GM19351 (cell line): ENCODE data around the gene LILRB2.
"Not testable (repeated sequence)": the region's sequence is repeated elsewhere in the genome, so short reads cannot be mapped to it uniquely, and the experiment has no call there.

Experiments
- ATAC-seq: cut with Tn5 transposase; IDR thresholded peaks from one replicate; pipeline ENCODE4 v1.9.1; 2021; ENCODE audit warnings: mild to moderate bottlenecking, moderate library complexity; ENCODE audit not compliant: unreplicated experiment

Gene LILRB2

DNA sequence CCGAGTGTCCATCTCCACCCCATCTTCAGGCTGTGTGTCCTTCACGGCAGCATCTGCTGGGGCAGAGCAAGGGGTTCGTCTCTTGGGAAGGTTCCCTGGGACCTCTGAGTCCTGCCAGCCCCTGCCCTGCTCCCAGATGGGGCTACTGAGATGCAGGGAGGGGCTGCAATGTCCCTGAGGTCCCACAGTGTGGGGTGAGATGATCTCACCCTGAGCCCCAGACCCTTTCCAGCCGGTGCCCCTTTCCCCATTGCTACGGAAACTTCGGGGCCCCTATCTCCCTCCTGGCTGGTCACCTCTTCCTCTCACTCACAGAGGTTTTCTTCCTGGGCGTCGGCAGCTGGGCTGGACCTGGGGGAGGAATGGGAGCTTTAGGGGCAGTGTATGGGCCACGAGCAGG, 5.0 kb downstream of the LILRB2 start:
- ATAC-seq = no peak

DNA sequence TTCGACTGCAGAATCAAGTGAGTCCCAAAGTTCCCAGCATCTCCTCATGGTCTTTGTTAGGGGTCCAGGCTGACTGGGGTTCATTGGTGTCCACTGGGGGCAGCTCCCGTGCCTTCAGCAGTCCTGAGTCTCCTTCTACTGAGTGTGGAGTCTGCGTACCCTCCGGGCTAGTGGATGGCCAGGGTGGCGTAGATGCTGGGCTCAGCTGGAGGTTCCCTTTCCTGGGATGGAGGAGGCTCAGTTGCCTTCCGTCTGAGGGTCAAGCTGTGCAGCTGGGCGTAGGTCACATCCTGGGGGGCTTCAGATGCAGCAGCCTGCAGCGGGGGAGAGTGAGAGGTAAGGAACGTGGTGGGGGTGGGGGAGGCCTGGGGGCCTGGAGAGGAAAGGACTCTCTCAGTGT, 6.4 kb downstream of the LILRB2 start:
- ATAC-seq = not testable (repeated sequence)

DNA sequence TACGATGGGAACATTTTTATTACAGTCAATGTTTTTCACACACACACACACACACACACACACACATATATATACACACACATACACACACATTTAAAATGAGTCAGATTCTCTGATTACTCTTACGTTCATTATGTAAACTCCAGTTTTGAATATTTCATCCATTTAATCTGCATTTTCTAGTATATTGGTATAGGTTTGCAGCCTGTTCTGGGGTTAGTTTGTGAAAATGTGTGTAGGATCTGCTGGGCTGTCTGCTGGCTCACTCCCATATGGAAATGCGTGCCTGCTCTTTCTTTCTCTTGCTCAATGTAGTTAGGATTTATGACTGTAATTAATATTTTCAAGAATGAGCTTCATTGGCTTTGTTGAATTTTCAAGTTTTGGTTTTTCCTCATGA, 7.1 kb downstream of the LILRB2 start:
- ATAC-seq = no peak

DNA sequence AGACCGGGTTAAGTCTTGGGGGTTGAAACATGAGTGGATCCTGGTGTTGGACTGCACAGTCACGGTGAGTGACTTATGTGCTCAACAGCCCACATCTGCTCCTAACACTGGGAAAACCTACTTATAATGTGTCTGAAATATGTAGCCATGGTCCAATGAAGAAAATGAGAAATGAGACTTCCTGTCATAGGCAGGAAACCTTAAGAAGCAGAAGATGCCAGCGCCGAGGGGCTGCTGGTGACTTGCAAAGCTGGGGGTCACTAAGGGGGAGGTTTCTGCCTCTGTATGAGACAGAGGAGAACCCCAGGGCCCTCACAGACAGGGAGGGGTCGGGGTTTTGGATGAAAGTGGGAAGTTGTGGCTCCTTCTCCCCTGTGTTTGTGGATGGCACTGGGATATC, 8.7 kb downstream of the LILRB2 start:
- not testable (repeated sequence) for ATAC-seq

DNA sequence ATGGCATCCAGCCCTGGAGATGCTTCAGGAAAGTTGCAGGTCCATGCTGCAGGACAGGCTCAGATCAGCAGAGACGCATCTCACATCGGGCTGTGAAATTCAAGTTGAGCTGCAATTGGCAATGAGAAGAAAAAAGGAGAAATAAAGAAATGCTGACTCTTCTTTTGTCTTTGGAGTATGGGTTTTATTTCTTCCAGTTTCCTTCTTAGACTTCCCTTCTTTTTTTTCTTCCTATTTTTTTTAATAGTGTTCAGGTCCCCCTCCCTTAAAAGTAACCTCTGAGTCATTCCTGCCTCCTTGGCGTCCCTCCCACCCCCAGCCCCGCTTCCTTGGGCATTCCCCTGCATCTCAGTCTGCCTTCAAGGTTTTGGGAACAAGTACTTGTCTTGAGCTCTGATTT, 9.3 kb downstream of the LILRB2 start:
- not testable (repeated sequence) for ATAC-seq

DNA sequence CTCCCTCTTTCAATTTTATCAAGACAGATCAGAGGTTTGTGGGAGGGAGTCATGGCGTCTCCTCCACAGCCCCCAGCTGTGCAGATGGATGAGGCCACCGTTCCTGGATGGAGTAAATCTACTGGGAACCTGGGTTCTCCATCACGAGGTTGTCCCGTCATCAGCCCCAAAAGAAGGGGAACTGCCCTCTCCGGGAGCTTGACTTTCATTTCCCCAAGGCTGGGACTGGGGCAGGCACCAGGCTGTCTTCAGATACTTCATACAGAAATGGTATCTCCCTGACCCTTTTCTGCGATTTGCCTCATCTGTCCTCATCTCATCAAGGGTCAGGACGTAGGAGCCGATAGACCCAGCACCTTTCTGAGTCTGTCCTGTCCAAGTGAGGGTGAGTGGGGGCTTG, 9.8 kb downstream of the LILRB2 start:
- no peak for ATAC-seq

DNA sequence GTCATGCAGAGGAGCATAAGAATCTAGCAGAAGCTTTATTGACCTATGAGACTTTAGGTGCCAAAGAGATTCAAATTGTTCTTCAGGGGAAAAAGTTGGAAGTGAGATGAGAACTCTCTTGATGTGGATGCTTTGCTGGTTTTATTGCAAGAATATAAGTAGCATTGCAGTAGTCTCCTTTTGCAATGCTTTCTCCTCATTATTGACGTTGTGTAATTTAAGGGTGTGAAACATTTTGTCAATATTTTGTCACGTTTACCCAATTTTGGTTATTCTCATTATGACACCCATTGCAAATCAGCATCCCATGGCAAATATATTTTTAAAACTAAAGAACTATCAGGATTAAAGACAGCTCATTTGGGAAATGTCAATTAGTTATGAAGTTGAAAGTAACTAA, 12.0 kb downstream of the LILRB2 start:
- ATAC-seq = no peak

DNA sequence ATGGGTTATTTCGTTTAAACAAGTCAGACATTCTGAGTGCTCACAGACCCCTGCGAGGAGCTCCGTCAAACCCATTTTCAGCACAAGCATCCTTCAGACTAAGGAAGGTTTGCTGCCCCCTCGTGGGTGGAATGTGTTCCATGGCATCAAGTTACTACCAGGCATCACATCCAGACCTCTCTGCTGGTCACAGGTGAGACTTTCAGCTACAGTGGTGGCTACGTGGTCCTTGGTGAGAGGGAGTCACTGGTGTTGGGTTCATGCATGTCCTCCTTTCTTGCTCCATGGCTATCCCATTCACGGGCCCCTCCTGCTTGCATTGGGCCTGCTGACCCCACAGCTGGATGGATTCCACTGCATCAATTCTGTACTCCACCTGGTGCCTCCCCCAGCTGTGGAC, 14.8 kb downstream of the LILRB2 start:
- peak; percentile 40 for ATAC-seq

DNA sequence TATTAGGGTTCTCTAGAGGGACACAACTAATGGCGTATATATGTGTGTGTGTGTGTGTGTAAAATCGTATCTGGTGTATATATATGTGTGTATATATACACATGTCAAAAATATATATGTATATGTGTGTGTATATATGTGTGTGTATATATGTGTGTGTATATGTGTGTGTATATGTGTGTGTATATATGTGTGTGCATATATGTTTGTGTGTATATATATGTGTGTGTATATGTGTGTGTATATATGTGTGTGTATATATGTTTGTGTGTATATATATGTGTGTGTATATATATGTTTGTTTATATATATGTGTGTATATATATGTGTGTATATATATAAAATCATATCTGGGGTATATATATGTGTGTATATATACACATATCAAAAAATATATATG, 18.4 kb downstream of the LILRB2 start:
- no peak for ATAC-seq

DNA sequence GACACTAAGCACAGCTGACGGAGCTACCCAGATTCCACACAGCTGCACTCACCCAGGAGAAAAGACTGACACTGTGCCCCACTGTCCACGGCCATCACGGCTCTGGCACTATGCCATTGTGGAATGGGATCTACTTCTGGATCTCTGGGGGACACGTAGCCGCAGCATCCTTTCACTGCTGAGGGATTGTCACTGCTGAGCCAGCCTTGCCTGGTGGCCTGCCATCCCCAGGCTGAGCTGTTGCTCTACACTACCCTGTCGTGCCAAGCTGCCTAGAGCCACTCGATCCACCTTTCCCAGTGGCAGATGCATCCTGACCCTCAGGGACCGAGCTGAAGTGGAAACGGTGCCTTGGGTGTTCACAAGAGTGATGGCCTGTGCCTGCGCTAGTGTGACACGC, 18.8 kb downstream of the LILRB2 start:
- no peak for ATAC-seq

DNA sequence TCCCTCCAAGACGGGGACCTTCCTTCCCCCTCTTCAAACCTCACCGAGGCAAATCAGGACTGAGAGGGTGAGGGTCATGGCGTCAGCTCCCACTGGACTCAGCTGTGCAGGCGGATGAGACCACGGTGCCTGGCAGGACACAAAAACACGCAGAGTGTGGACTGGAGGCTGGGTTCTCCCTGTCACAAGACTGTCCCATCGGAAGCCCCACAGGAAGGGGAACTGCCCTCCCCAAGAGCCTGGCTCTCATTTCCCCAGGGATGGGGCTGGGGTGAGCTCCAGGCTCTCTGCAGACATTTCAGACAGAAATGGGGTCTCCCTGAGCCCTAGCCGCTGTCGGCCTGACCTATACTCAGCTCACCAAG, 23.8 kb downstream of the LILRB2 start, which contains the start of gene LILRB5:
Gene LILRB5, minus strand, starts transcription at position 158 of the 365 bp plus-strand sequence. Its CDS starts 80 bp downstream, at position 78.
- ATAC-seq = no peak

DNA sequence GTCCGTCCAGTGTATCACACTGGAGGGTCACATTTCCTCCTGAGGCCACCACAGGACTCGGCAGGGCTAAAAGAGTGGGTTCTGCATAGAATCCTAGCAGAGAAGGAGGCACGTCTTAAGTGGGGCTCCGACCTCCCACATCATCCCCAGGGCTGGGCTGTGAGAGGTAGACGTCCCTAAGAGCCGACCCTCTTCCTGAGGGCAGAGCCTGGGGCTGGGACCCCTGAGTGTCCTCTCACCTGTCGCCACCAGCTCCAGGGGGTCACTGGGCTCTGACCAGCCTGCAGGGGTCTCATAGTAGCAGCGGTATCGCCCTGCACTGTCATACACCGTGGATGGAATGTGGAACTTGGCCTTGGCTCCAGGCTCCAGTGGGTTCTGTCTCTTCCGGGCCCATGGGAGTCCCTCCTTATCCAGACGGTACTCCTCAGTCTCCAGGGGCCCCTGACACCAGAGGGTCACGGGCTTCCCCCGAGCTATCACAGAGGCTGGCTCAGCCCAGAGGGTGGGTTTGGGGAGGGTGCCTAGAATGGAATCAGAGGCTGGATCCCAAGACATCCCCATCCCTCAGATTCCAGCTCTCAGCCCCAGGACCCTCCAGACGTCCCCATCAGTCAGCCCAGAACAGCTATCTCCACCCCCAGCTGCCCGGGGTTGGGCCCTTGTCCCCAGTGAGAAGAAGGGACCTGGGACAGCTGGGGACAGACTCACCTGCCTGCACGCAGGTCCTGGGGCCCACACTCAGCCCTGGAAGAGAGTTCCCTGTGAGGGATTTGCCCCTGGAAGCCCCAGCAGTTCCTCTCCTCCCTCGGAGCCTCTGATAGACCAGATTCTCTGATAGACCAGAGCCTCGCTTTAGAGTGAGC, 24.4 kb downstream of the LILRB2 start:
- no peak for ATAC-seq

DNA sequence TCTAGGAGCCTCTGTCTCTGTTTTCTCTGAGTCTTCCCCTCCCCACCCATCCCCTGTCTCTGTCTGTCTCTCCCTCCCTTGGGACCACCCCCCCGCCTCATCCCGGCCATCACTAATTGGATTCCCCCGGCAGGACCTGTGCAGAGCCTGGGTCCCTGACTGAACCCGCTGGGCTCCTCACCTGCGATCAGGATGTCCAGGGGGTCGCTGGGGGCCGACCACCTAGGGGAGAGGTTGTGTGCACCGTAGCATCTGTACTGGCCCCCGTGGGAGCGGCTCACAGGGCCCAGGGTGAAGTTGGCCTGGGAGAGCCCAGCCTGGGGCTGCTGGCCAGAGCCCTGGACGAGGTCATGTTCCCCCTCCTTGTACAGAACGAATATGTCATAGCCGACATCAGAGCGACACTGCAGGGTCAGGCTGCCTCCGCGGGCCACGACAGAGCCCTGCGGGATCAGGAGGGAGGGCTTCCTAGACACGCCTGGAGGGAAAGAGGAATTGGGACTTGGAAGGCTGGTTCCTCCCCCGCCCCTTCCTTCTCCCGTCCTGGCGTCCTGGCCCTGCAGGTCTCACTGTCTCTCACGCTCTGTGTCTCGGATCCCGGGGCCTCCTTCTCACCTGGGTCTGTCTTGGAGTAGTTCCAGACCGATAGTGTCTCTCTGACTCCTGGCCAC, 25.7 kb downstream of the LILRB2 start:
- no peak for ATAC-seq

DNA sequence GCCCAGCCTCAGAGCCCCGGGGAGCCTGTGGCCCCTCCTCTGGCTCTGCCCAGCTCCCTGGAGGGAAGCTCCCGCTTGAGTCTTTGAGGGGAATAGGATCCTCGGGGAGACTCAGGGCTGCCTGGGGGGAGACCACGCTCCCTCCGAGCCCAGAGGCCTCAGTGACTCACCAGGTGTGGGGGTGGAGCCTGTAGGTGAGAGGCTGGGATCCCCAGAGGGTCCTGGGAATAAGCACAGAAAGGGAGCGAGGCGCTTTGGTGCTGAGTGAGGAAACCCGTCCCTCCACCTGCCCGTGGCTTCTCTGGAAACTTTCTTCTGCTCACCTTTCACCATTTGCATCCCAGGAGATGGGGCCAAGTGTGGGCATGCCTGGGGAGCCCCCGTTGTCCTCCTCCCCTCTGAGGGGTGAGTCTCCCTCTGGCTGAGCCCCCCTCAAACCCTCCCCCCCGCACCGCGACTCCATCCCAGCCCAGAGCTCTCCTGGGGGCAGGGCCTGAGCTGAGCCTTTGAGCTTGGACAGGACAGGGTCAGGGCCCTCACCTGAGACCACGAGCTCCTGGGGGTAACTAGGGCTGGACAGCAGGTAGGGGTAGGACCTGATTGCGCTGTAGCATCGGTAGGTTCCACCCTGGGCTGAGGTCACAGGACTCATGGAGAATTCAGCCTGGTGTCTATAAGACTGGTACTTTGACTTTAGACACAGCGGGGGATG, 26.6 kb downstream of the LILRB2 start:
- ATAC-seq = no peak

DNA sequence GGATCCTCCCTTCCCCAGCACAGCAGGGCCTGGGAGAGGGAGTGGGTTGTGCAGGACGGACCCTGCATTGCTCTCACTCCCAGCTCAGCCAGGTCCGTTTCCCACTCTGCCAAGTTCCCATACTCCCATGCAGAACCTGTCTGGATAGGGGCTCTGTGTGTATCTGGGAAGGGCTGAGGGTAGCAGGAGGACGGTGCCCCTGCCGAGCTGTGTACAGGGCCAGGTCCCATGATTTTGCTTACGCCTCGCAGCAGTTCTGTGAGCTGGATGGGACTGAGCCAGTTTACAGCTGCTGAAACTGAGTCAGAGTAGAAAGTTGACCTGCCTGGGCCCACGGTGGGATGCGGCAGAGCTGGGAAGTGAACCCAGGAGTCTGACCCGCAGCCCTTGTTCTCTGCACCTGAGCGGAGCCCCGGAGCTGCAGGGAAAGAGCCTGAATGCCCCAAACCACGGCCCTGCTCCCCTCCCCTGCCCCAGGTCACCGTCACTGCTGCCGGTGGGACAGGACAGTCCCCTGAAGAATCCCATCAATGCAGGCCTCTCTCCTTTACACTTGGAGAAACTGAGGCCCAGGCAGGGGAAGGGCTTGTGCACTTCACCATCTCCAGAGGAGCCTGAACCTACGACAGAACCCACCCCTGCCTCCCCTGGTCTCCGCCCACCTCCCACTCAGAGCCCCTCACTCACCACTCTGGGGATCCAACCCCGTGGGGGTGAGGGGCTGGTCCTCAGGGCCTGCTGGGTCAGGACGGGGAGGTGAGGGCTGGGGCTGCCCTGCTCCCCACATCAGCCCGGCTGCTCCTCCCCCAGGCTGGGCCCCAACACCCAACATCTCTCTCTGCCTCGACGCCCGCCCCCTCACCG, 27.3 kb downstream of the LILRB2 start:
- no peak for ATAC-seq

DNA sequence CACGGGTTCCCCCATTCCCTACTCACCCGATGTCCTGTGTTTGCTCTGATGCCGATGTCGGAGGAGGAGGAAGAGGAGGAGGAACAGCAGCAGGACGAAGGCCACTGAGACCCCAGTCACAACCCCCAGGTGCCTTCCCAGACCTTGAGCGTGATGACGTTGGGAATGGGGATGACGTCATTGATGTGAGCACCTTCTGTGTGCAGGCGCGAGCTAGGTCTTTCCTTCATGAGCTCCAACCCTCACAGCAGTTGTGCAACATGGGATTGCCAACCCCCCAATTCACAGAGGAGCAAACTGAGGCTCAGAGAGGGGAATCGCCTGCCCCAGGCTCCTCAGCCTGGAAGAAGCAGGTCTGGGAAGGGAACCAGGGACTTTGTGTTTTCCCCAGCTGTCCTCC, 28.1 kb downstream of the LILRB2 start:
- no peak for ATAC-seq

DNA sequence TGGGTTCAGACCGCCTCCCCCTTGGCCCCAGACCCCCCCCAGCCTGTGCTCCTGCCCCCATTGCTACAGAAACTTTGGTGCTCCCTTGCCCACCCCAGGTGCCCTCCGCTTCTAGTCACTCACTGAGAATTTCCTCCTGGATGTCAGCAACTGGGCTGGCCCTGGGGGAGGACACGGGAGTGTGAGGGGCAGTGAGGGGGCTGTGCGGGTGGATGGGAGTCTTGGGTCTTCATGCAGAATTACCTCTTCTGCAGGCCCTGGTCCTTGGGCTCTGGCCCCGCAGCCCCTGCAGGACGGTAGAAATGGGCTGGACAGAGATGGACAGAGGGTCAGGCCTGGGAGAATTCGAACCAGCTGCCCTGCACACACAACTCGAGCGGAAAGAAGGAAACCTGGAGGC, 28.7 kb downstream of the LILRB2 start:
- ATAC-seq = no peak

DNA sequence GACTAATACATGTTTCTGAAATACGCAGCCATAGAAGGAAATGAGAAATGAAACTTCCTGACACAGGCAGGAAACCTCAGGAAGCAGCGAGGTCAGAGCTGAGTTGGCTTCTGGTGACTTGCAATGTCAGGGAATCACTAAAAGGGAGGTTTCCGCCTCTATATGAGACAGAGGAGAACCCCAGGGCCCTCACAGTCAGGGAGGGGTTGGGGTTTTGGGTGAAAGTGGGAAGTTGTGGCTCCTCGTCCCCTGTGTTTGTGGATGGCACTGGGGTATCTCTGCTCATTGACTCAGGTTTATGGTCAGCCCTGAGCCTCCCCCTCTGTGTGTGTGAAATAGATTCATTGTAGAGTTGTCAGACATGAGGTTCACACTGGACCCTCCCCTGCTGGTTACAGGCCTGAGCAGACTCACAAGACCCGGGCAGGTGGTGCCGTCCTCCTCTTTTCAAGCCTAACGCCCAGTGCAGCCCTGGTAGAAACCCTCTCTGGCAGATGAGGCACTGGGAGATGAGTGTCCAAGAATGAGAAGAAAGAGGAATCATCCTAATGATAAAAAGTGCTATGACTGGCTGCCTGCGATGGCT, 32.8 kb downstream of the LILRB2 start:
- no peak for ATAC-seq

DNA sequence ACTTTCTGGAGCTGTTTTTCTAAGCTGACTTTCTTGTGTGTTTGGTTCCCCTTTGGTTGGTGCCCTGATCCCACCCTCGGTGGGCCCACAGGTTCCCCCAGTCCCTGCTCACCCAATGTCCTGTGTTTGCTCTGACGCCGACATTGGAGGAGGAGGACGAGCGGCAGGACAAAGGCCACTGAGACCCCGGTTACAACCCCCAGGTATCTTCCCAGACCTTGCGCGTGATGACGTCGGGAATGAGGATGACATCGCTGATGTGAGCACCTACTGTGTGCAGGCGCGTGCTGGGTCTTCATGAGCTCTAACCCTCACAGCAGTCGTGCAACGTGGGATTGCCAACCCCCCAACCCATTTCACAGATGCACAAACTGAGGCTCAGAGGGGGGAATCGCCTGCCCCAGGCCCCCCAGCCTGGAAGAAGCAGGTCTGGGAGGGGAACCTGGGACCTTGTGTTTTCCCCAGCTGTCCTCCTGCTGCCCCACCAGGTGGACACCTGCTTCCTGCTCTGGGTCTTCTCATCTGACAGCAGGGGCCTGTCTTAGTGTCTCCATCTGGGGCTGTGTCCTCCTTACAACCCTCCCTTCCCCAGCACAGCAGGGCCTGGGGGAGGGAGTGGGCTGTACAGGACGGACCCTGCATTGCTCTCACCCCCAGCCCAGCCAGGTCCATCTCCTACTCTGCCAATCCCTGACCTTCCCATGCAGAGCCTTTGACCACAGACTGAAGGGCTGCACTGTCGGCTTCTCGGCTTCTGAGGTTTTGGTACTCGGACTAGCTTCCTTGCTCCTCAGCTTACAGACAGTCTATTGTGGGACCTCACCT, 33.6 kb downstream of the LILRB2 start:
- ATAC-seq = no peak

DNA sequence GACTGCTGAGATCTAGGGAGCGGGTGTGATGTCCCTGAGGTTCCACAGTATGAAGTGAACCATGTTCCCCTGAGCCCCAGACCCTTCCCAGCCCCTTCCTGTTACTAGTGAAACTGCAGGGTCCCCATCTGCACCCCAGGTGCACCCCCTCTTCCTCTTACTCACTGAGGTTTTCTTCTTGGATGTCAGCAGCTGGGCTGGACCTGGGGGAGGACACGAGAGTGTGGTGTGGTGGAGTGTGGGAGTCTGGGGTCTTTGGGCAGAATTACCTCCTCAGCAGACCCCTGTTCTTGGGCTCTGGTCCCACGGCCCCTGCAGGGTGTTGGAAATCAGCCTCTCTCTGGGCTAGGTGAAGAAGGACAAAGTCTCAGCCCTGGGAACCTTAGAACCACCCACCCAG, 35.0 kb downstream of the LILRB2 start:
- ATAC-seq = no peak
